Measurements from ENCODE around the gene PPHLN1.

Gene PPHLN1

GRCh38 chr12:42485823-42486222, 159.9 kb downstream of the PPHLN1 start:
- no peak for DNase-seq

GRCh38 chr12:42486407-42486806, 160.4 kb downstream of the PPHLN1 start:
- no peak for DNase-seq

- DNase-seq: no peak
These were observed 164.4 kb downstream of the PPHLN1 start for GRCh38 chr12:42490261-42490842.

Data from NCI-H1092 (cell line).